Stimulated activated CD4-positive, alpha-beta T cell treated with anti-CD3 and anti-CD28 coated beads, TNF-alpha, amount 100 ng/mL, for 1 hour (primary cell): Measurements from ENCODE around the gene CCR7.
A peak's percentile ranks its signal among the peaks of the same experiment; 100 is the strongest.

Experiments used
- DNase-seq, 3 donors: peaks; one replicate each; pipeline ENCODE4 v3.0.0-alpha.2; 2020; ENCODE audit warnings: low read depth in 3 of 3, low spot score in 1 of 3

Gene CCR7

DNA sequence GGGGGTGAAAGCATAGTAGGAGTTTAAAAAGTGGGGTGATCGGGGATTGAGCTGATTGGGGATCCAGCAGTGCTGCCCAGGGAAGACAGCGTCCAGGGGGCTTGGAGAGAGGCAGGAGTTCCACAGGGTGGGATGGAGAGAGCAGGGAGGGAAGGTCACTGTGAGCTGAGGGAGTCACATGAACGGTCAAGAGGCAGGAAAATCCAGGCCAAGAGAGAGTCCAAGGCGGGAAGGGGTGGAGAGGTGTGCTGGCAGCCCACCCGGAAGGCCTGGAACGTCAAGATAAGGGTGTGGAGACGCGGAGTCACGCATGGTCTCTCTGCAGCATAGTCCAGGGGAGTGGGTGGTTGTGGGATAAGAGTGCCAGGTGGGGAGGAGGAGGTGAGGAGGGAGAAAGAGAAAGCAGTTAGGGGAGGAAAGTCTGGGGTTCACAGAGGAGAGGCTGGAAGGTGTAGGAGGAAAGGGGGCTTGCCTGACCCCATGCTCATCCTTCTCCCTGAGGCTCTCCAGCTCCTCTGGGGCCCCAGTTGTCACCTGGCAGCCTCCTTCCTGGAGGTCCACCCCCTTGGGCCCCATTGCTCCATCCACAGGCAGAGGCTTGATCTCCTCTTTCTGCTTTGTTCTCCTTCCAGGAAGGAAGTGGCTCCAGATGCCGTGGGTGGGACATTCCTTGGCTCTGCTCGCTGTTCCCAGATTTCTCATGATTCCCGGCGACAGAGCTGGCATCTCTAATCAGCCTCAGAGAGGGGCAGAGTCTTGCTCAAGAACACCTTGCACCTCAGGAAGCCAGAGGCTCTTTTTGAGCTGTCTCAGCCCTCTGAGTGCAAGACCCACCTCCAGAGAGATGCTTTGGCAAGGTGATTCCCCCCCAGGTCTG lies 28.7 kb downstream of the CCR7 start:
- no peak for DNase-seq

DNA sequence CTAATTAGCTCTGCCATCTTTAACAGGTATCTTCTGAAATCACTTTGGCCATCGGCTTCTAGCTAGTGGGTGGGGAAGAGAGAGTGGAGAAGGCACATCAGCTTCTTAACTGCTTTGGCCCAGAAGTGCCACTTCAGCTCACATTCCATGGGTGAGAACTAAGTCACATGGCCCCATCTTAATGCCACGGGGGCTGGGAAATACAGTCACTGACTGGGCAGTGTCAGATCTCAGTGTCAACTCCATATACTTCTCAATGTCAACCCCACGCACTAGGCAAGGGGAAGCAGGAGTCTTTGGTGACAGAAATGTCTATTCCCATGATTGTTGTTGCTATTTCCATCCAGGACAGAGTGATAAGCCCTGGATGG lies 29.4 kb downstream of the CCR7 start:
- no peak for DNase-seq

DNA sequence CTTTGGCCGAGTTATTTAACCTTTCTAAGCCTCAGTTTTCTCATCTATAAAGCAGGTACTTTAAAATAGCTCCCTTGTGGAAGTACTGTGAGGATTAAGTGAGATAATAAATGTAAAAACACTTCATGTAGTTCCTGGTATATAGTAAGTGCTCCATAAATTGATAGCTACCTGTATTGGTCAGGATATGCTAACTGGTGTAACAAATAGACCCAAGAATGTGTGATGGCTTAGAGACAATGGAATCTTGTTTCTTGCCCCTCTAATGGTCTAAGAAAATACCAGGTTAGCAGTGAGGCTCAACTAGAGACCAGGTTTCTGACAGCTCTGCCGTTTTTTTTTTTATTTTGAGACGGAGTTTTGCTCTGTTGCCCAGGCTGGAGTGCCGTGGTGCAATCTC lies 29.8 kb downstream of the CCR7 start:
- no peak for DNase-seq

DNA sequence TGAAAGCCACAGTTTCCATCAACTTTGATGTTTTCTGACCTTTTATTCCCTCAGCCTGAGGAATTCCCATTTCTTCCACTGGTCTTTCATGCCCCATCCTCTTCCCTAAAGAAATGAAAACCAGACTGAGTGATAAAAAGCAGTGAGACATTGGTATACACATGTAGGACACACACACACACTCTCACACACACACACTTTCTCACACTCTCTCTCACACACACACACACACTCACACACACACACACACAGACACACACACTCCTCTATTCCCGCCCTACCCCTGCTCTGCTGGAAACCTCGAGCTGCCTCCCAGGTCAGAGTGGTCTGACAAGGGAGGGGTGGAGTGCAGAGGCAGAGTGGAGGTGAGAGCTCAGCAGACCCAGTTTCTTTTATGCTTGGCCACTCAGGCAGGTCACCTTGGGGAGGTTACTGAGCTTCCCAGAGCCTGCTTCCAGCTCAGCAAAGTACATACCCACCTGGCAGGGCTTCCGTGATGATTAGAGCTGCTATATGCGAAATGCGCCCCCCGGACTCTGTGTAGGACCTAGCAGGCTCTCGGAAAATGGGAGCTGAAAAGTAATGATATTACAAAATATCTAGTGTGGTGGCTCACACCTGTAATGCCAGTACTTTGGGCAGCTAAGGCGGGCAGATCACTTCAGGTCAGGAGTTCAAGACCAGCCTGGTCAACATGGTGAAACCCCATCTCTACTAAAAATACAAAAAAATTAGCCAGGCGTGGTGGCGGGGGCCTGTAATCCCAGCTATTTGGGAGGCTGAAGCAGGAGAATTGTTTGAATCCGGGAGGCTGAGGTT lies 30.7 kb downstream of the CCR7 start:
- DNase-seq: no peak

DNA sequence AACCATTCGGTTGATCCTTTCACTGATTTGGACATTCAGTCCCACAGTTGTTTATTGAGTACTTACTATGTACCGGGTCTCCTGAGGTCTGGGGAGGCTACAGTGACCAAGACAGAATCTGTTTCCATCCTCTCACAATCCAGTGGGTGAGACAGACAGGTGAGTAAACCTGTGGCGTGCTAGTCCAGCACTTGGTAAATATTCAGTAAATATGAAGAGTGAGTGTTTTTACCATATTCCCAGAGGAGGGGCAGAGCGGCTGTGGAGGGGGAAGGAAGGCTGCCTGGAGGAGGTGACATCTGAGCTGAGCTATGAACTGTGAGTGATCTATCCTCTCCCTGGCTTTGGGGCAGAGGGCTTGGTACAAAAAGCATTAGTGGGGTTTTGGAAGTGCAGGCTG lies 31.4 kb downstream of the CCR7 start:
- no peak for DNase-seq

DNA sequence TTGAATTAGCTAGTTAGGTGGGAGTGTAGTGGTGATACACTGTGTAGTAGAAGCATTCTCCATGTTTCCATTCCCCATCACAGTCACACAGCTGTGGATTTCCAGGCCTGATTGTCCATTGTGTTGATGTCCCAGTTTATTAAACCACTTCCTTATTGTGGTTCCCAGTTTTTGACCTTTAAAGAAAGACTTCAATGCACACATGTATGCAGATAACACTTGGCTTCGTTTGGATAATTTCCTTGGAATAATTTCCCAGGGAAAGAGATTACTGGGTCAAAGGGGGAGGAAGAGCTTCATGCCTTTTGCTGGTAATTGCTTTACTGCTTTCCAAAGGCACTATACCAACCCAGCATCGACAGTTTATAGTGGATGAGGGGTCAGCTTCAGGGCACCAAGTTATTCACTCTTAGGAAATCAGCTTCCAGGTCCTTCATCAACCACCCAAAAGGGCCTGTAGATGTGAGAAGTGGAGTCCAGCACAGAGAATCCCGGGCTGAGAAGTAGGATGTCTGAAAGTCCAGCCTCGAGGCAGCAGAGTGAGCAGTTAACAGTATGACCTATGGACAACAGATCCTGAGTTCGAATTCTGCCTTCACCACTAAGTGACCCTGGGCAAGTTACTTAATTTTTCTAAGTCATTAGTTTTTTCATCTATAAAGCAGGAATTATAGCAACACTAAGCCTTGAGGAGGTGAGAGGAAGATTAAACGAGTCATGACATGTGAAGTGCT lies 32.6 kb downstream of the CCR7 start:
- DNase-seq: no peak

DNA sequence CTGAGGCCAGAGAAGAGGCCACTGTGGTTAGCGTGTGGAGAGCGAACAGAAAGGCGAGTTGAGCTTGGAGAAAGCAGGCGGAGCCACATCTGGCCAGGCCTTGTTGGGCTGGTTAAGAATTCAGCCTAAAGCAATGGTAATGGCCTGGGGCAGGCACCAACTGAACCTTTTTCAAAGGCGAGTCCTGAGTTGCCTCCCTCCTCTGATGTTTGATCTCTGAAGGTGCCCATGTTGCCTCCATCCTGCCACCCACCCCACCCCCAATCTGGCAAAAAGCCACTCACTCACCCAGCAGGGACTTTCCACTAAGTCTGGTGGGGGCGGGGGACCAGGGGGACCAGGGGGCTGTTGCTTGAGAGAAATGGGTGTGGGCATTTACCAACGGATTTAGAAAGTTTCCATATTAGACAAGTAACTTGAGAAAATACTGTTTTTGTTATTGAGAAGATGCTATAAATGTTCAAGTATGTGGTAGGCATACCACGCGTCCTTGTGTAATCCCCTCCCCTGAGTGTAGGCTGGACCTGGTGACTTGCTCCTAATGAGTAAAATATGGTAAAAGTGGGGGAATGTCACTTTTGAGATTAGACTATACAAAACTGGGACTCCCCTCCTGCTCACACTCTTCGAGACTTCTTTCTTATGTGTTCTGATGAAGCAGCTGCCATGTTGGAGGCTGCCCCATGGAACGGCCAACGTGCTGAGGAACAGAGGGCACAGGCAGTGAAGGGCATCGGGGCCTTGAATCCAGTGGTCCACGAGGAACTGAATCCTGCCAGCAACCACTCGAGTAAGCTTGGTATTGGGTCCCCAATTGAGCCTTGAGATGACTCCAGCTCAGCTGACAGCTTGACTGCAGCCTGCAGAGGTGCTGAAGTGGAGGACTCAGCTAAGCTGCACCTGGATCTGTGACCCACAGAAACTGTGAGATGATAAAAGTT lies 34.0 kb downstream of the CCR7 start:
- DNase-seq: peak in 2 of 3 donors; percentile 42 to 85

DNA sequence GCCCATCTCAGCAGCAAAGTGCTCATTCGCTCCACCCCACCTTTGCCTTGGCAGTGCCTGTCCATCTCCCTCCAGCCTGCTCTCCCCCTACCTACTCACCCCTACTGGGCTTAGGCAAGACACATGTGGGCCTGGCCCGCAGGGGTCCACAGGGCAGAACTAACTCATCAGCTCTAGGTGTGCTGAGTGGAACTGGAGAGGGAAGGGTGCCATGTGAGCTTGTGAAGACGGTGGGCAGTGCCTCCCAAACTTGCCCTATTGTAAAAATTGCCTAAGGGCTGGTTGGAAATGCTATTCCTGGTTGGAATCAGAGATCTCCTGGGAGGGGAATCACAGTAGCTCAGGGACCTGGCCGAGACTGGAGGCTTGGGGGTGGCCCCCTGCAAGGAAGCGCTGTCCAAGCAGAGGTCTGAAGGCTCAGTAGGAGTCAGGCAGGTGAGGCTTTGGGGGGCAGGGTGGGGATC lies 34.7 kb downstream of the CCR7 start:
- DNase-seq: no peak

DNA sequence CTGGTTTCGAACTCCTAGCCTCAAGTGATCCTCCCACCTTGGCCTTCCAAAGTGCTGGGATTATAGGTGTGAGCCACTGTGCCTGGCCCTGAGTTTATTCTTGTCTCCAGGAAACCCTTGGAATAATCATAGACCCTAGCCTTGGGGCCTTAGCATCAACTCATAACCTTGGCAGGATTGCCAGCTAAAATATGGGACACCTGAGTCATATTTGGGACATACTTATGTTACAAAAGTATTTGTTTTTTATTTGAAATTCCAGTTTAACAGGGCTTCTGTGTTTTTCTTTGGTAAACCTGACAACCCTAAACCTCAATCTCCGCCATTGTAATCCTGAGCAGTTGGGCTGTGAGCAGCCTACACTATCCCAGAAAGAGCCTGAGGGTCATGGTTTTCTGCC lies 35.3 kb downstream of the CCR7 start:
- DNase-seq: no peak

DNA sequence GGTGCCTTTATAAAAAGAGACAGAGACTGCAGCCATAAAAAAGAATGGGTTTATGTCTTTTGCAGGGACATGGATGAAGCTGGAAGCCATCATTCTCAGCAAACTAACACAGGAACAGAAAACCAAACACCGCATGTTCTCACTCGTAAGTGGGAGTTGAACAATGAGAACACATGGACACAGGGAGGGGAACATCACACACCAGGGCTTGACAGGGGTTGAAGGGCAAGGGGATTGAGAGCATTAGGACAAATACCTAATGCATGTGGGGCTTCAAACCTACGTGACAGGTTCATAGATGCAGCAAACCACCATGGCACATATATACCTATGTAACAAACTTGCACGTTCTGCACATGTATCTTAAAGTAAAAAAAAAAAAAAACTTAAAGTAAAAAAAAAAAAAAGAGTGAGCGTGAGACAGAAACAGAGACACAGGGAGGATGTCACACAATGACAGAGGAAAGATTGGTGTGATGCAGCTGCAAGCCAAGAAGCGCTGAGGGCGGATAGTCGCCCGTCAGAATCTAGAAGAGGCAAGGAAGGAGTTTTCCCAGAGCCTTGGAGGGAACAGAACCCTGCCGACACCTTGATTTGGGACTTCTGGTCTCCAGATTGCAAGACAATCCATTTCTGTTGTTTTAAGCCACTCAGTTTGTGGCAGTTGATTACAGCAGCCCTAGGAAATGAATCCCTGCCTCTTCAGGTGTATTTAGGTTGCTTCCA lies 36.4 kb downstream of the CCR7 start:
- DNase-seq: no peak

DNA sequence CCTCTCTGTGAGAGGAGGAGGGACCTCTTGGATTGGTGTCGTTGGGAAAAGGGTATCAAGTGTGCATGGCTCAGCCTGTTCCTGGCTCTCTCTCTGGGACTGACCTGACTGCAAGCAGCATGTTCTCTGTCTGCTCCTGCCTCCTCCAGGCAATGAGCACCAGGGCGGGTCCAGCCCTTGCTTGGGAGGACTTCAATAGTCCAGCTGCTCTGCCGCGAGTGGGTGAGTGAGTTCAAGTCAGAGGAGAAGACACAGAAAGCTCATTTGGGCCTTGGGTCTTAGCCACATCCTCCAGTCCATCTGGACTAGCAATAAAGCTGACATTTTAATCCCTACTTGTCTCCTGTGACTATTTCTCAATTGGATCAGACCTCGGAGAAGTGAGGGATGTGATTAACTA lies 38.6 kb downstream of the CCR7 start:
- DNase-seq: no peak

DNA sequence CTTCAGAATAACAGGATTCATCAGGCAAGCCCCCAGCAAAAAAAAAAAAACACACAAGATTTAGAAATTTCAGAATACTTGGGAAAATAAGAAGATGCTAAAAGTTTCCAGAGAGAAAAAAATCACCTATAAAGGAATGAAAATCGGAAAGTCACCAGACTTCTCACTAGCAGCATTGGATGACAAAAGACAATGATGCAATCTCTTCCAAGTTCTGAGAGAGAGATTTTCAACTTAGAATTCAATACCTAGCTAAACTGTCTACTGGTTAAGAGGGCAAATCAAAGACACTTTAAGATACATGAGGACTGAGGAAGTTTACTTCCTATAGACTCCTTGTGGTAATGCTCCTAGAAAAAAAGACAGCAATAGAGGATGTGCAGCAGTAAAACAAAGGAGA lies 40.0 kb downstream of the CCR7 start:
- no peak for DNase-seq

DNA sequence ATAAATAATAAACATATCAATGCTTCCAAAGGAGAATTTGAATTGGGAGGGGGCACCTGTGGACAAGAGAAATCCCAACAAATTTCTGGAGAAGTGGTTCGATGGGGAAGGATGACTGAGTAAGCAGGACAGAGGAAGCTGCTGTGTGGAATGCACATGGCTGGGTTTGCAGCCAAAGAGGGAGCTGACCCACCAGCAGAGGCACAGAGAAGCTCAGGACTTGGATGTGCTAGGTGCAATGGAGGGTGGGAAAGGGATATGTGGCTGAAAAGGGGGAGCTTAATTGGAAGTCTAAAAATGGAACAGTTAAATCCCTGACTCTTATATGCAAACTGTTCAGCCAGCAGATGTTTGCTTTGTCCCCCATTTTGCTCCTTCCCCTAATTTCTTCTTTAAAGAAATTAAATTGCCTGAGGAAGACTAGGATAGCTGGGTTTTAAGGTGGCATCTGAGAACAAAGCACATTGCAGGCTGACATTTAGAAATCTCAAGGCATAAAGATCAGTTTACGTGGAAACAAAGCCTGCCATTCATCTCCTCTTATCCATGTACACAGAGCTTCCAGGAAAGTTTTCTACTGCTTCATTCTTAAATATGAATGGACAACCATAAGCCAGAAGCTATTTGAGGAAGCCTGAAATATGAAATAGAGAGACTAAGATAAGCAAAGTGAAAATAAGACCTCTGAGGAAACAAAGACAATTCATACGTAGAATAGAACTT lies 40.9 kb downstream of the CCR7 start:
- no peak for DNase-seq

DNA sequence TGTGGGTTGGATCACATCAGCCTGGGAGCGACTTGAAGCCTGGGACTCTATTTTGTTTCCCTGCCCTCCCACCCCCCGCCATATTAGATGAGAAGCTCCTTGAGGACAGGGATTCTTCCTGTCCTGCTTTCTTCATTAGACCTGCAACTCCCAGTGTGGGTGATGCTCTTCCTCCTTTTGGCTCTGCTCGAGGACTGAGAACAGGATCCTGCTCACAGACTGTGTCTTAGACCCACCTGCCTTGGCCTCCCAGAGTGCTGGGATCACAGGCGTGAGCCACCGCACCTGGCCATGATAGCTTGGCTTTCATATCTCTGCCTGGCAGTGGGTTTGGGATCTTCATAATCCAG lies 42.3 kb downstream of the CCR7 start:
- no peak for DNase-seq

DNA sequence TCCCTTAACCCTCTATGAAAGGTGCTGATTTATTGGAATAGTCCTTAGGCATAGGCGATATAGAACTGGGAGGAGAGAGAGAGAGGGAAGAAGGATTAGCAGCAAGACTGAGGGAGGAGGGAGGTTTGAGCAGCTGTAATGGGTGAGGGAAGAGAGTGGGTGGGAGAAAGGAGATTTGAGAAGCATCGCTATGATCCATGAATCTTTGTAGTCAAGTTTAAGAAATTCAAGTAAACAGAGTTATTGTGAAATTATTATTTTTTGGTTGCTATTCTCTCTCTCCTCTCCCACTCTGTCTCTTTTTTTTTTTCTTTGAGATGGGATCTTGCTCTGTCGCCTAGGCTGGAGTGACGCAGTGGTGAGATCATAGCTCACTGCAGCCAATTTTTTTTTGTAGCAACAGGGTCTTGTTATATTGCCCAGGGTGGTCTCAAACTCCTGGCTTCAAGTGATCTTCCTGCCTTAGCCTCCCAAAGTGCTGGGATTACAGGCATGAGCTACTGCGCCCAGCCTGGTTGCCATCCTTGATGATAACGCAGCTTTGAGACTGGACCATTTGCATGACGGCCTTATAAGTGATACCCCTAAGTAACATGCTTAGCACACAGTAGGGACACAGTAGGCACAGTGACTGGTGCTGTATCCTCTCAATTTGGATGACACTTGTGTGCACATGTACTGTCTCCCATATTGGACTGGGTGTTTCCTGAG lies 42.9 kb downstream of the CCR7 start:
- no peak for DNase-seq

DNA sequence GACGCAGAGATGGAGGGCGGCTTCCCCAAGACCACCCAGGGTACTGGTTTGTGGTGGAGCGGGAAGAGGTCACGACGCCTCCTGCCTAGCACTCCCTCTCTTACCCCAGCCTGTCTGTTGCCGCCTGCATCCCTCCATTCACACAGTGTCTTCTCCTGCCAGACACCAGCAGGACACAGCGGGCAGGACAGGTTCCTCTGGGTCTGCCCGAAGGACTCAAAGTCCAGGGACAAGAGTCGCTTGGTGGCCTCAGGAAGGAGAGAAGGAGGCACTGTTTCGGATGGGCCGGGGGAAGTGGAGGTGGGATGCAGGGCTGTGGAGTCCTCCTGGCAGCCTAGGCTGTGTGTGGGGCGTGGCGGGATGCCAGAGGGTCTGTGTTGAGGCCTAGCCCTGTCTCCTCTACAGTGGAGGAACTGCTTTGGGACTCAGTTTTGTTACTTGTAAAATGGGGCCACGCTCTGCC lies 44.2 kb downstream of the CCR7 start:
- DNase-seq: no peak

DNA sequence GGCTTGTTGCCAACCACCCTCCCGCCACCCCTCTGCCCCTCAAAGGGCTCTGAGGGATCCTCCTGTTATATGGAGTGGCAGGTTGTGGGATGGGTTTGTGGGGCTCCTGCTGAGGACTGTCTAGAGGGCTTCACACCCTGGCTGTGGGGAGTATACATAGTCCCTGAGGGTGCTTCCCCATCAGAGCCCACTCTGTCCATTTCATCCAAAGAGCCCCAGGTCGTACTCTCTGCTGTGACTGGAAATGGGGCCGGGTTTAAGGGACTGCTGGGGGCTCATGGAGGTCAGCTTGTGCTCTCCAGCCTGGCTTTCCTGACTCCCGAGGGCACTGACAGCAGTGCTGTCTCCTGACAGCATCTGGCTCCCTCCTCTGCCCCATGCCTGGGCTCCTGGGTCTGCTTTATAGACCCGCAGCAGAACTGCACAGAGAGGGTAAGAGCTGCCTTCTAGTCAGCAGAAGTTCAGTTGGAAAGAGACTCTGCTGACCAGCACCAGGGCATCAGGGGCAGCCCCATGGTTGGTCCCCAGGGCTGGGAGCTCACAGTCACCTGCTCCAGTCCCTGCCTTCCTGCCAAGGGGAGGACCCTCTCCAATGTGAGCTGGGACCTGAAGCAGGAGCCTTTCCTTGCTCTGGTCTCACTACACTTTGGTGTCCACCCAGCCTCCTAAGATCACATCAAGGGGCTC lies 46.0 kb downstream of the CCR7 start:
- no peak for DNase-seq
